GM12873 (cell line): ENCODE data around the gene CRBN.

Experiments used
- CTCF ChIP-seq: IDR thresholded peaks from 2 replicates; pipeline ENCODE4 v1.5.1; 2012; ENCODE audit warnings: low read depth, mild to moderate bottlenecking, moderate library complexity, low read length, control low read depth; ENCODE audit not compliant: insufficient read depth; ENCODE audit errors: missing control alignments

The CRBN gene

GRCh38 chr3:3201611-3202010 is 22.1 kb upstream of the CRBN start:
- no peak for TF ChIP-seq CTCF

DNA sequence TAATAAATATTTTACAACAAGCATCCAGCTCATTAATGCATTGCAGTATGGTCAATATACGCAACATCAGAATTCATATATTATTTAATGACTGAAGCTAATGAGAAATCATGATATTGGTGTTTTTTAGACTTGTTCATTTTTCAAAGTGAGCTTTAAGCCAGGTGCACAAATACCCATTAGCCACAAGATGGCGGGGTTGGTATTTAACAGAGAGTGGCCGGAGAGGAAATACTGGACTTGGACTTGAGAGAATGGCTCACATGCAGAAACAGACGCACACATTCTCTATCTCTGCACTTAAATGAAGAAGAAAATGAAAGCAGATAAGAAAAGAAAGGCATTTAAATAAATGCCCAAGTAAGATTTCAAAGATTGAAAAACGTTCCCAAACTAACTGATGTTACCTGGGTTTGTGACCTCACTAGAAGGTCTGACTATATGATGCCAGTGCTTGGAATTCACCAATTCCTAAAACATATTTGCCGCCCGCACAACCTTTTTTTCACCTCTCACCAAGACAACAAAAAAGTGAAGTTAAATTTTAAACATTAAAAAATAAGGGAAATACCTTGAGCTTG is 21.2 kb upstream of the CRBN start:
- peak; percentile 75 for TF ChIP-seq CTCF

DNA sequence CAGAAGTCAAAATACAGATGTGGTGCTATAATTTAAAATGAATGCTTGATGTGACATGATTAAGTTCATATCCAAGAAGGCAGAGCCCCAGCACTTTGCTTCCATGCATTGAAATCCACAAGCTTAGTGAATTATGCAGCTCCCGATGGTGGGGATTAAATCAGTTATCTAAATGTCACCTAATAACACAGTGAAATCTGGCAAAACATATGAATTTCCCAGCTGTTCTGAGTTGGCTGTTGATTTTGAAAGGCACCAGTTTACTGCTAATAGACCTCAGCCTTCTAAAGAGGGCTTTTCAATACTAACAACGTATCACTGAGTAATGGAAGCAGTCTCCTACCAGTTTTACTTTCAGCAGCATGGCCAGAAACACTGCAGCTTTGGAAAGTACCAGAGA is 19.8 kb upstream of the CRBN start:
- TF ChIP-seq CTCF = no peak

- TF ChIP-seq CTCF = peak; percentile 58
Measured at GRCh38 chr3:3196148-3196861, 16.8 kb upstream of the CRBN start.

DNA sequence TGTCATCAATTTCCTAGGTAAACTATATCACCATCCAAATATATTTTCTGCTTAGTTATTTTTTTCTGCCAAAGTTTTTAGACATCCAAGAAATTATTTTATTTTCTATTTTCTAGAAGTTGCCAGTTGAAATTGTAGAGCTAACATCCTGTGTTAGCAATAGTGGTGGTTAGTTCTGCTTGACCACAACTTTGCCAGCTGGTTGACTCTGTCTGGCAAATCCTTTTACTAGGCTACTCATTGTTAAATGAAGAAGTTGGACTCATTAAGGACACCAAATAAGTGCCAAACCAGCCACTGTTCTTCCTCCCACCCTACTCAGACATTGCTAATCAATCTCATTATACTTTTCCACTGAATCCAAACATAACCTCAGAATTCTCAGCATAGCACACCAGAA is 15.4 kb upstream of the CRBN start:
- no peak for TF ChIP-seq CTCF

DNA sequence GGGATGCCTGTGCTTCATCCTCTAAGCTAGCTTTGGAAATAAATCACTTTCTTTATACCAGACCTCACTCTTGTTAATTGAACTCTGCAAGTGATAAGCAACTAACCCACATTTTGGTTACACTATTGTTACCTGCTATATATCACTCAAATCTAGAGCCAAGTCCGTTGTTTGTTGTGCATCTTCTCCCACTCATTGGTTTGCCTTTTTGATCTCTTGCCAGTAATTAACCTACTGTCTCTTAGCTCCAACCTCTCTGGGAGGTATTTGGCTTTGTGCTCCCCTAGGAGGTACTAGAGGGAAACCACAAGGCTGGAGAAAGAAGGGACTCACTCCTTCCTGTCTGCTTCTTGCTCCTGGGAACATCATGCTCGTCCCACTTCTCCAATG is 12.8 kb upstream of the CRBN start:
- TF ChIP-seq CTCF = no peak

GRCh38 chr3:3191675-3192285 is 12.3 kb upstream of the CRBN start:
- TF ChIP-seq CTCF = no peak
